Thoracic aorta (tissue), 2 donors: ENCODE results near the gene ATAD1. TPM values are rescaled to one million over a fixed set of nuclear protein-coding genes. Genes with fewer than 3 reads are reported as not detected.
"Not testable (repeated sequence)": the region's sequence is repeated elsewhere in the genome, so short reads cannot be mapped to it uniquely, and the experiment has no call there.

Source experiments
- ATAC-seq: fragments of 150-250 bp; one replicate; pipeline ENCODE4 v1.8.0; 2017; ENCODE audit warnings: low read depth; ENCODE audit not compliant: insufficient number of reproducible peaks, low FRiP score
- DNase-seq: peaks from one replicate; pipeline ENCODE4 v3.0.0-alpha.2; 2020; ENCODE audit warnings: low spot score
- H3K27ac ChIP-seq, 2 donors: fragments of 200-600 bp; sonication (generic); 1 replicate in 1 of 2; 2 replicates in 1 of 2; pipeline ENCODE4 v1.5.1; 2016; ENCODE audit warnings: mild to moderate bottlenecking in 2 of 2, moderate library complexity in 2 of 2
- H3K27me3 ChIP-seq: fragments of 200-600 bp; sonication (generic); replicated peaks from 2 replicates; pipeline ENCODE4 v1.6.0; 2016; ENCODE audit warnings: mild to moderate bottlenecking; ENCODE audit not compliant: insufficient read depth
- H3K36me3 ChIP-seq: fragments of 200-600 bp; sonication (generic); one replicate; pipeline ENCODE4 v1.5.1; 2016
- H3K4me1 ChIP-seq, 2 donors: fragments of 200-600 bp; sonication (generic); 1 replicate in 1 of 2; 2 replicates in 1 of 2; pipeline versions ENCODE4 v1.5.1 to v1.6.0; 2016; ENCODE audit warnings: low read depth in 2 of 2, mild to moderate bottlenecking in 1 of 2; ENCODE audit not compliant: control insufficient read depth in 1 of 2
- H3K4me3 ChIP-seq: fragments of 200-600 bp; sonication (generic); 2 replicates; pipeline ENCODE4 v1.5.1; 2016; ENCODE audit warnings: mild to moderate bottlenecking
- H3K9me3 ChIP-seq: fragments of 200-600 bp; sonication (generic); 2 replicates; pipeline ENCODE4 v1.5.1; 2016
- total RNA-seq, 2 donors: library from RNA; depleted of rRNA; stranded (reverse); fragments of >200 nt; gene quantifications; one replicate each; pipeline versions ENCODE4 v1.1.0 to v1.2.3, GENCODE V29; 2016
- TF ChIP-seq, protein P1 (sequence below): fragments of 200-600 bp; sonication (generic); IDR thresholded peaks from one replicate; pipeline ENCODE4 v1.5.1; 2019; ENCODE audit warnings: antibody characterized with exemption

Gene ATAD1
- total RNA-seq, 2 donors from 2014 or later: 25.3 to 29.1 TPM

DNA sequence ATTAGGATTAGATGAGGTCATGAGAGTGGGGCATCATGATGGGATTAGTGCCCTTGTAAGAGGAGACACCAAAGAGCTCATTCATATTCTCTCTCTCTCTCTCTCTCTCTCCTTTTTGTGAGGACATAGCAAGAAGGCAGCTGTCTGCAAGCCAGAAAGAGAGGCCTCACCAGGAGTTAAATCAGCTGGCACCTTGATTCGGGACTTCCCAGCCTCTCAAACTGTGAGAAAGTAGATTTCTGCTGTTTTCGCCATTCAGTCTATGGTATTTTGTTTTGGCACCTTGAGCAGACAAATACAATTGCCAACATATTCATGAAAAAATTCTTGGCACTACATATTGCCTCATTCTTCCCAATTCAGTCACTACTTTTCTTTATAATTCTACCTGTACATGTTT lies 20.6 kb upstream of the ATAD1 start:
- Histone ChIP-seq H3K36me3 (no peaks in the 10 kb centered on the region), H3K27me3 (no peaks in the 10 kb centered on the region), H3K9me3 (no peaks in the 10 kb centered on the region), H3K4me1 (peaks cover 6 to 7% of the 10 kb centered on the region in 2 donors), H3K4me3 (no peak overlapping the region), H3K27ac (no peak overlapping the region)
- TF ChIP-seq, protein P1, sequence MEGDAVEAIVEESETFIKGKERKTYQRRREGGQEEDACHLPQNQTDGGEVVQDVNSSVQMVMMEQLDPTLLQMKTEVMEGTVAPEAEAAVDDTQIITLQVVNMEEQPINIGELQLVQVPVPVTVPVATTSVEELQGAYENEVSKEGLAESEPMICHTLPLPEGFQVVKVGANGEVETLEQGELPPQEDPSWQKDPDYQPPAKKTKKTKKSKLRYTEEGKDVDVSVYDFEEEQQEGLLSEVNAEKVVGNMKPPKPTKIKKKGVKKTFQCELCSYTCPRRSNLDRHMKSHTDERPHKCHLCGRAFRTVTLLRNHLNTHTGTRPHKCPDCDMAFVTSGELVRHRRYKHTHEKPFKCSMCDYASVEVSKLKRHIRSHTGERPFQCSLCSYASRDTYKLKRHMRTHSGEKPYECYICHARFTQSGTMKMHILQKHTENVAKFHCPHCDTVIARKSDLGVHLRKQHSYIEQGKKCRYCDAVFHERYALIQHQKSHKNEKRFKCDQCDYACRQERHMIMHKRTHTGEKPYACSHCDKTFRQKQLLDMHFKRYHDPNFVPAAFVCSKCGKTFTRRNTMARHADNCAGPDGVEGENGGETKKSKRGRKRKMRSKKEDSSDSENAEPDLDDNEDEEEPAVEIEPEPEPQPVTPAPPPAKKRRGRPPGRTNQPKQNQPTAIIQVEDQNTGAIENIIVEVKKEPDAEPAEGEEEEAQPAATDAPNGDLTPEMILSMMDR: no peak
- ATAC-seq (peak; percentile 46), DNase-seq (no peak)

DNA sequence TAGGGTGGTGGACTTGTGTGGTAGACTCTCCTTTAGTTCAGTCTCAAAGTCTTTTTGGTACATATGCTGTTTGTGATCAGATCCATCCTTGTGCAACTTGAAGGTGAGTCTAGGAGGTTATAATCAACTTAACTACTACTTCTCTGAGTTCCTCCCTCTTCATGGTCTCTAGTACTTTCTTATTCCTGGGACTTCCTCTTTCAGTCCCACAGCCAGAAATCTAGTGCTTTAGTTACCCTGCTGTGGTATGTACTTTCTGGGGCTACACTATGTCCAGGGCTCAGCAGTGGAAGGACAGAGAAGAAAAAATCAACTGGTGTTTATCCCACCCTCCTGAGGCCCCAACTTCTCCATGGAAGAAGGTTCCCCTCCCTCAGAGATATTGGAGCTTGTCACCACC lies 19.4 kb upstream of the ATAD1 start:
- H3K9me3 ChIP-seq: no peaks in the 10 kb centered on the region
- no peak overlapping the region for H3K4me3 ChIP-seq
- DNase-seq: no peak
- TF ChIP-seq, protein P1: no peak
- H3K27ac ChIP-seq: no peak overlapping the region
- ATAC-seq: no peak
- H3K4me1 ChIP-seq: peaks cover 0 to 7% of the 10 kb centered on the region in 2 donors
- no peaks in the 10 kb centered on the region for H3K27me3 ChIP-seq
- no peaks in the 10 kb centered on the region for H3K36me3 ChIP-seq

DNA sequence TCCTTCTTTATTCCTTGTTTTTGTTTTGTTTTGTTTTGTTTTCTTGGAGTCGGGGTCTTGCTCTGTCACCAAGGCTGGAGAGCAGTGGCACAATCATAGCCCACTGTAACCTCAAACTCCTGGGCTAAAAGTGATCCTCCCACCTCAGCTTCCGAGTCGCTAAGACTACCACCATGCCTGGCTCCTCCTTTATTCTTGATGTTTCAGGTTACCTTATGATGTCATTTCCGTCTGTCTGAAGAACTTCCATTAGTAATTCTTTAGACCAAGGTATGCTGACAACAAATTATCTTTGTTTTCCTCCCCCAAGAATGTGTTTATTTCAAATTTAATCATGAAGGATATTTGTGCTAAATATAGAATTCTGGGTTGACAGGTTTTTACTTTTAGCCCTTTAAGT lies 18.1 kb upstream of the ATAD1 start:
- ATAC-seq (no peak), DNase-seq (no peak)
- Histone ChIP-seq H3K4me1 (peaks cover 0 to 7% of the 10 kb centered on the region in 2 donors), H3K4me3 (no peak overlapping the region), H3K27me3 (no peaks in the 10 kb centered on the region), H3K9me3 (no peaks in the 10 kb centered on the region), H3K36me3 (no peaks in the 10 kb centered on the region), H3K27ac (no peak overlapping the region)
- TF ChIP-seq, protein P1: no peak

DNA sequence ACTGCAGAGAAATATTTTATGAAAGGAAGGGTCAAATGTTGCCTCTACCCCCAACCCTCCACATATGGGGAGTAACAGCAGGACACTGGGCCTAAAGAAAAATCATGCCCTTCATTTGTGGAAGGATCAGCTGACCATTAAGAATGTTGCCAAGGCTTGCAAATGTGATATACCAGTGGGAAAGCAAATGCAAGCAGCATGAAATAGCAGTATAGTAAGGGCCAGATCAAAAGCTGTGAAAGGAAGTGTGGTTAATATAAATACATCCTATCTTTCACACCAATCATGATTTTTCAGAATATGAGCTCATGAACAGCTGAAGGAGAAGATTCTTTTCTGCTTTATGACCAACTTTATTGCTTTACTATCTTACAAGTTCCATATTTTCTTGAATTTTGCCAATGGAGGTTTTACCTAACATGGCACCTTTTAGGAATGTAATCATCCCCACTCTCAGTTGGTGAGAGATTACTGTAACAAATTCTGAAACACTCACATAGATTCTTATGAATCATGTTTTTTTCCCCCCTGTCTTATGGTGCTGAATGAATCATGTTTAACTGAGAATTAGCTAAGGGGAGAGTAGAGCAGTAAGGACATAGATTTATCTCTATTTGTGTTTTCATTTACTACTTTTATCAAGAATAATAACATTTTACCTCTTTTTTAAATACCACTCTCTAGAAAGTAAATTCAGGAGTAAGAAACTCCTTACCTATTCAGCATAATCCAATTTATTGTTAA lies 12.1 kb upstream of the ATAD1 start:
- Histone ChIP-seq H3K9me3 (no peaks in the 10 kb centered on the region), H3K4me3 (no peak overlapping the region), H3K4me1 (no peaks in the 10 kb centered on the region), H3K27me3 (no peaks in the 10 kb centered on the region), H3K27ac (no peak overlapping the region), H3K36me3 (no peaks in the 10 kb centered on the region)
- TF ChIP-seq, protein P1: no peak
- no peak for ATAC-seq
- DNase-seq: no peak

DNA sequence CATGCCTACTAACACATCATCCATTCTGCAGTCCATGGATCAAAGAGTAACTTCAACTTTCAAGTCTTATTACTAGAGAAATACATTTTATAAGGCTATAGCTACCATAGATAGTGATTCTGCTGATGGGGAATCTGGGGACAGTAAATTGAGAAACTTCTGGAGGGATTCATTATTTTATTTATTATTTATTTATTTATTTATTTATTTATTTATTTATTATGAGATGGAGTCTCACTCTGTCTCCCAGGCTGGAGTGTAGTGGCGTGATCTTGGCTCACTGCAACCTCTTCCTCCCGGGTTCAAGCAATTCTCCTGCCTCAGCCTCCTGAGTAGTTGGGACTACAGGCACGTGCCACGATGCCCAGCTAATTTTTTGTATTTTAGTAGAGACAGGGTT lies 11.0 kb upstream of the ATAD1 start:
- not testable (repeated sequence) for H3K27ac ChIP-seq, H3K9me3 ChIP-seq, H3K4me3 ChIP-seq, H3K36me3 ChIP-seq, H3K27me3 ChIP-seq, DNase-seq, ATAC-seq, H3K4me1 ChIP-seq

DNA sequence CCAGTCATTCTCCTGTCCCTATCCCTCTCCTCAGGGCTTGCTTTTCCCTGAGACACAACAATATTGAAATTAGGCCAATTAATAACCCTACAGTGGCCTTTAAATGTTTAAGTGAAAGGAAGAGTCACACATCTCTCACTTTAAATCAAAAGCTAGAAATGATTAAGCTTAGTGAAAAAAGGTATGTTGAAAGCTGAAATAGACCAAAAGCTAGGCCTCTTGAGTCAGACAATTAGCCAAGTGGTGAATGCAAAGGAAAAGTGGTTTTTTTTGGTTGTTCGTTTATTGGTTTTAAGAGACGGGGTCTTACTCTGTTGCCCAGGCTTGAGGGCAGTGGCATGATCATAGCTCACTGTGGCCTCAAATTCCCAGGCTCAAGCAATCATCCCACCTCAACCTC lies 9.7 kb upstream of the ATAD1 start:
- no peaks in the 10 kb centered on the region for H3K9me3 ChIP-seq
- no peaks in the 10 kb centered on the region for H3K27me3 ChIP-seq
- TF ChIP-seq, protein P1: no peak
- no peaks in the 10 kb centered on the region for H3K4me1 ChIP-seq
- H3K36me3 ChIP-seq: no peaks in the 10 kb centered on the region
- ATAC-seq: no peak
- no peak for DNase-seq
- no peak overlapping the region for H3K4me3 ChIP-seq
- no peak overlapping the region for H3K27ac ChIP-seq
